ENCODE results near the gene MINDY4.

GRCh38 chr7:30869794-30870611, 98.8 kb downstream of the MINDY4 start:
- TF ChIP-seq CTCF (IDR thresholded peaks at IDR 0.05): no peak
- no peak for TF ChIP-seq POLR2A (IDR thresholded peaks at IDR 0.05)
- peak; percentile 27 for TF ChIP-seq POLR2AphosphoS5 (IDR thresholded peaks at IDR 0.05)
